ENCODE measurements around the gene PKNOX1.
"Not testable (repeated sequence)": the region's sequence is repeated elsewhere in the genome, so short reads cannot be mapped to it uniquely, and the experiment has no call there.

PKNOX1 gene

DNA sequence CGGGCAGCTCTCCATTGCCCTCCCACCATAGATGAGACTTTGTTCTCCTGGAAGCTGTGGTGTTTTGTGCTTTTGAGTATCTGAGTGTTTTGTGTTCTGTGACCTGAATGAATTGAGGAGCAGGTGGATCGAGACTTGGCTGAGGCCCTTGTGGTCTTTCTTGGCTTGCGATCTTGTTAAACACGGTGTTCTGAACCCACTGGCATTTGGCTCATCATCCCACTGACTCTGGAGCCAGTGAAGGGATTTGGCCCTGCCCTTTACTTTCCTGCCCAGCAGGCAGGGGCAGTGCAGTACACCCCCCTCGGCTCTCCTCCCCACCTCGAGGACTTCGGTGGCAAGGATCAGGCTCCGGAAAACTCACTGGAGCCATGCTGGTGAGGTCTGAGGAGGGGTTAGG, 30.6 kb downstream of the PKNOX1 start:
- H3K4me1 Mint-ChIP-seq = peaks cover 9% of the 10 kb centered on the region
- no peak overlapping the region for H3K4me3 Mint-ChIP-seq
- TF ChIP-seq, protein P1, sequence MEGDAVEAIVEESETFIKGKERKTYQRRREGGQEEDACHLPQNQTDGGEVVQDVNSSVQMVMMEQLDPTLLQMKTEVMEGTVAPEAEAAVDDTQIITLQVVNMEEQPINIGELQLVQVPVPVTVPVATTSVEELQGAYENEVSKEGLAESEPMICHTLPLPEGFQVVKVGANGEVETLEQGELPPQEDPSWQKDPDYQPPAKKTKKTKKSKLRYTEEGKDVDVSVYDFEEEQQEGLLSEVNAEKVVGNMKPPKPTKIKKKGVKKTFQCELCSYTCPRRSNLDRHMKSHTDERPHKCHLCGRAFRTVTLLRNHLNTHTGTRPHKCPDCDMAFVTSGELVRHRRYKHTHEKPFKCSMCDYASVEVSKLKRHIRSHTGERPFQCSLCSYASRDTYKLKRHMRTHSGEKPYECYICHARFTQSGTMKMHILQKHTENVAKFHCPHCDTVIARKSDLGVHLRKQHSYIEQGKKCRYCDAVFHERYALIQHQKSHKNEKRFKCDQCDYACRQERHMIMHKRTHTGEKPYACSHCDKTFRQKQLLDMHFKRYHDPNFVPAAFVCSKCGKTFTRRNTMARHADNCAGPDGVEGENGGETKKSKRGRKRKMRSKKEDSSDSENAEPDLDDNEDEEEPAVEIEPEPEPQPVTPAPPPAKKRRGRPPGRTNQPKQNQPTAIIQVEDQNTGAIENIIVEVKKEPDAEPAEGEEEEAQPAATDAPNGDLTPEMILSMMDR (IDR thresholded peaks at IDR 0.05; ENCODE audit: unreplicated experiment in 3 of 3) = no peak
- H3K9me3 Mint-ChIP-seq = peaks cover 11% of the 10 kb centered on the region
- H3K36me3 Mint-ChIP-seq (ENCODE audit: low read depth) = peaks cover 78% of the 10 kb centered on the region
- peak overlapping the region in 1 of 3 experiments; percentile 68 for H3K27ac Mint-ChIP-seq
- H3K27me3 Mint-ChIP-seq (ENCODE audit: low read depth) = no peaks in the 10 kb centered on the region

DNA sequence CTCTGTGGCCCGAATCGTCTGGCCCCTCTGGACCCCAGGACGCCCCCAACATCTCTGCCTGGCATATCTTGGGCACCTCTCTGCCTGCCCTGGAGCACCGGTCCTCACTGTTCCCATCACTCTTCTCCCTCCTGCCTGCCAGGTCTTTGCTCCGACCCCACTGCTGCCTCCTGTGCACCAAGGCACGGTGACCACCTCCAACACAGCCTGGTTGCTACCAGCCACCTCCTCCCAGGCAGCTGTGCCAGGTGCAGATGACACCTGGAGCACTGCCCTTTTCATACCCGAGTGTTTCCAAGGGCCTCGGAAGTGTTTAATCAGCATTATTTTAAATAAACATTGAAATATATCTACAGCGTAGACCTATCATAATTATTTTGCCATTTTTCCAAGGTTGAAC, 31.3 kb downstream of the PKNOX1 start:
- Mint-ChIP-seq H3K4me1 (peaks cover 9% of the 10 kb centered on the region), H3K36me3 (ENCODE audit: low read depth) (peaks cover 77% of the 10 kb centered on the region), H3K27me3 (ENCODE audit: low read depth) (no peaks in the 10 kb centered on the region), H3K9me3 (peaks cover 7% of the 10 kb centered on the region), H3K27ac (peak overlapping the region in 2 of 3 experiments; percentile 57 to 68), H3K4me3 (no peak overlapping the region)
- TF ChIP-seq, protein P1 (IDR thresholded peaks at IDR 0.05; ENCODE audit: unreplicated experiment in 3 of 3) = no peak

DNA sequence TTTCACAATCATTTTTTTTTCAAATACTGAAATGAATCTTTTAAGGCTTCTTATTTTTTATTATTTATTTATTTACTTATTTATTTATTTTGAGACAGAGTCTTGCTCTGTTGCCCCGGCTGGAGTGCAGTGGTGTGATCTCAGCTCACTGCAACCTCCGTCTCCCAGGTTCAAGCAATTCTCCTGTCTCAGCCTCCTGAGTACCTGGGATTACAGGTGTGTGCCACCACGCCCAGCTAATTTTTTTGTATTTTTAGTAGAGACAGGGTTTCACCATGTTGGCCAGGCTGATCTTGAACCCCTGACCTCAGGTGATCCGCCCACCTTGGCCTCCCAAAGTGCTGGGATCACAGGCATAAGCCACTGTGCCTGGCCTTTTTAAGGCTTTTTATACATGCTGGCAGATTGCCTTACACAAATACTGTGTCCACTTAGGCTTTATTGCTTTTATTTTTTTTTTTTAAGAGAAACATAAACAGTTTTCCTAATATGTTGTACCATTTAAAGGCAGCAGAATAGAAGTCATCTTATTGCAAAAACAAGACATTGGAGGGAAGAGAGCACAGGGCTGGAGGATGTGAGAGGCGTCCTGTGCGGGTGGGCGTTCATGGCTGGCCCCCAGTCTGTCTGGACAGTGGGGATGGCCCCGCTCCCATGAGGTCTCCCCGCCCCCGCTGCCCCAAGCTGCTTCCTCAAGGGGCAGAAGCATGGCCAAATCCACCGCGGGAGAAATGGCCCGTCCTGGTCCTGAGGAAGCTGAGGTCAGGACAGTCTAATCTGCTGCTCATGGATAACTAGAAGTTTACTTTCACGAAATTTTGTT, 31.9 kb downstream of the PKNOX1 start:
- Mint-ChIP-seq H3K36me3 (ENCODE audit: low read depth) (peaks cover 76% of the 10 kb centered on the region), H3K27ac (peak overlapping the region; percentile 16 to 85 (median 24))
- not testable (repeated sequence) for H3K4me1 Mint-ChIP-seq; H3K9me3 Mint-ChIP-seq; H3K27me3 Mint-ChIP-seq (ENCODE audit: low read depth); H3K4me3 Mint-ChIP-seq

DNA sequence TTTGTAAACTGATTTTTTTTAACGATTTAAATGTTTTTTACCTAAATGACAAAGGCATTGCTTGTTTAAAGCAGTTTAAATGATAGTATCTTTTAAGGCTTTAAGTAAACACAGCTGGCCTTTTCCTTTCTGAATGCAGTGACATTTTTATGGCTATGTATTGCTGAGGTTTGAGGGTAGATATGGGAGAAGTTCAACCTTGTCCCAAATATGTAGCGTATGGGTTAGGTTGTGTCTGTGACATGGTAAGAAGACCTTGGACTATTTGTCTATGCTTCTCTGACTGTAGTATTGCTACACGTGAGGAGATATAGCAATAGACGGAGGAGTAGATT, 32.5 kb downstream of the PKNOX1 start:
- TF ChIP-seq, protein P1 (IDR thresholded peaks at IDR 0.05; ENCODE audit: unreplicated experiment in 3 of 3) = no peak
- peak overlapping the region; percentile 16 to 85 (median 24) for H3K27ac Mint-ChIP-seq
- peaks cover 9% of the 10 kb centered on the region for H3K4me1 Mint-ChIP-seq
- peaks cover 79% of the 10 kb centered on the region for H3K36me3 Mint-ChIP-seq (ENCODE audit: low read depth)
- no peak overlapping the region for H3K4me3 Mint-ChIP-seq
- no peaks in the 10 kb centered on the region for H3K9me3 Mint-ChIP-seq
- no peaks in the 10 kb centered on the region for H3K27me3 Mint-ChIP-seq (ENCODE audit: low read depth)

DNA sequence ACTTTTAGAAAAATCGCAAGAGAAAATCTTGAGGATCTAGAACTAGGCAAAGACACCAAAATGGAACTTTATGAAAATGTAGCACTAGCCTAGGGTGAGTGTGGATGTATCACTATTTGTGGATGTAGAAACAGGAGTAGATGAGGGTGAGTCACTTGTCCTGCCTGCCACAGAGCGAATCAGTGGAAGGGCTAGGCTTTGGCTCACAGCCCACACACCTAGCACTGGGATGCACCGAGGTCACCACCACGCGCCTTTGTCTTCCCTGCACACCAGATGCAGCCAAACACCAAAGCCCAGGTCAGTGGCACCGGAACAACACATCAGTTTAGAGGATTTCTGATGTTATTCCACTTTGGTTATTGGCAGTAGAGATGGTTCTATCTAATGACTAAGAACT, 38.2 kb downstream of the PKNOX1 start:
- Mint-ChIP-seq H3K27ac (no peak overlapping the region), H3K27me3 (ENCODE audit: low read depth) (no peaks in the 10 kb centered on the region), H3K9me3 (no peaks in the 10 kb centered on the region), H3K4me1 (no peaks in the 10 kb centered on the region), H3K4me3 (no peak overlapping the region), H3K36me3 (ENCODE audit: low read depth) (peaks cover 78% of the 10 kb centered on the region)
- TF ChIP-seq, protein P1 (IDR thresholded peaks at IDR 0.05; ENCODE audit: unreplicated experiment in 3 of 3) = no peak

DNA sequence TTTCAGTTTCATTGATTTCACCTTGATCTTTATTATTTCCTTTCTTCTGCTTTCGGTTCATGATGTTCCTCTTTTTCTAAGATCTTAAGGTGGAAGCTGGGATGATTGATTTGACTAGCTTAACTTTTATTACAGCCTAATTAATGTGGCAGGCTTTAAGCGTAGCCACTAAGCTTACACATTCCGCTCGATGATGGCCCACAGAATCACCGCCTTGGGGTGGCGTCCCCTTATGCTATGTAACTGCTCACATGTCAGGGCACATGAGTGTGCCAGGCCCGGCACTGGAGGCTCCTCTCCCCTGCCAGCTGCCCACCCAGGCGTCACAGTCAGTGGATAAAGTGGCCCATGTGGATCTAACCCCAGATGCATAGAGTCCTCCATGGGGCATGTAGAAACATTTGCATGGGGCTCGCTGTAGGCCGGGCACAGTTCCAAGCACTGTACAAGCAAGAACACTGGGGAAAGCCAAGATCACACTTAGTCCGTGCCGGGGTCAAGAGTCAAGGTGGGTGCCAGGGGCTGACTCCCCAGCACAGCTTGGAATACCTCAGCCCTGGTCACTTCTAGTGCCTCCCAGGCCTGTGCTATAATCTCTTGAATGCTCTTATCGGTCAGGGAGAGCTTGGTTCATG, 41.7 kb downstream of the PKNOX1 start:
- H3K36me3 Mint-ChIP-seq (ENCODE audit: low read depth) = peaks cover 62% of the 10 kb centered on the region
- TF ChIP-seq, protein P1 (IDR thresholded peaks at IDR 0.05; ENCODE audit: unreplicated experiment in 3 of 3) = no peak
- H3K4me1 Mint-ChIP-seq = no peaks in the 10 kb centered on the region
- H3K4me3 Mint-ChIP-seq = no peak overlapping the region
- H3K27ac Mint-ChIP-seq = no peak overlapping the region
- no peaks in the 10 kb centered on the region for H3K9me3 Mint-ChIP-seq
- no peaks in the 10 kb centered on the region for H3K27me3 Mint-ChIP-seq (ENCODE audit: low read depth)
